ENCODE measurements around the gene CREBRF.

- TF ChIP-seq CTCF (IDR thresholded peaks at IDR 0.05; ENCODE audit: poor library complexity): no peak
- TF ChIP-seq EZH2 (IDR thresholded peaks at IDR 0.05; ENCODE audit: borderline replicate concordance): no peak
- no peak for TF ChIP-seq EZH2phosphoT487 (IDR thresholded peaks at IDR 0.05; ENCODE audit: low read depth, severe bottlenecking, unreplicated experiment)
These were observed 41.0 kb upstream of the CREBRF start for GRCh38 chr5:173015192-173015591.
